GM12878 (cell line): ENCODE data around the gene HAGHL.

Source experiments
- BHLHE40 ChIP-seq, 2 experiments: fragments of 450-650 bp in 1 of 2; IDR thresholded peaks; 2 replicates each; pipeline ENCODE4 v1.6.1; 2011 to 2017; ENCODE audit warnings: low read depth in 2 of 2, borderline replicate concordance in 1 of 2, improper control_type of control experiment in 1 of 2, low read length in 1 of 2, mild to moderate bottlenecking in 1 of 2
- EP300 ChIP-seq, 2 experiments: fragments of 150-350 bp in 1 of 2; IDR thresholded peaks; 2 replicates each; pipeline ENCODE4 v1.6.1; 2011 to 2012; ENCODE audit warnings: low read depth in 2 of 2, low read length in 2 of 2, borderline replicate concordance in 1 of 2, improper control_type of control experiment in 1 of 2, inconsistent platforms in 1 of 2; ENCODE audit not compliant: control insufficient read depth in 1 of 2
- FOS ChIP-seq: IDR thresholded peaks from 3 replicates; pipeline ENCODE4 v1.6.1; 2011; ENCODE audit warnings: borderline replicate concordance; ENCODE audit not compliant: insufficient read length; ENCODE audit errors: extremely low read depth
- NRF1 ChIP-seq: conservative IDR thresholded peaks from 2 replicates; pipeline ENCODE4 v1.6.1; 2011; ENCODE audit warnings: mild to moderate bottlenecking, low read depth, low read length, improper control_type of control experiment
- SMC3 ChIP-seq: IDR thresholded peaks from 2 replicates; pipeline ENCODE4 v1.6.1; 2011; ENCODE audit warnings: low read length, improper control_type of control experiment, borderline replicate concordance
- ZBTB33 ChIP-seq: fragments of 450-650 bp; IDR thresholded peaks from 2 replicates; pipeline ENCODE4 v1.6.1; 2017; ENCODE audit warnings: mild to moderate bottlenecking
- TF ChIP-seq, protein P1 (sequence below), 3 experiments: IDR thresholded peaks in 2 of 3; conservative IDR thresholded peaks in 1 of 3; 2 replicates each; pipeline ENCODE4 v1.5.1; 2011; ENCODE audit warnings: low read depth in 3 of 3, low read length in 3 of 3, mild to moderate bottlenecking in 3 of 3, control low read depth in 2 of 3, moderate library complexity in 2 of 3, inconsistent platforms in 1 of 3, mixed read lengths in 1 of 3; ENCODE audit not compliant: control insufficient read depth in 2 of 3, insufficient read depth in 1 of 3; ENCODE audit errors: extremely low read depth in 1 of 3

- TF ChIP-seq FOS (no peak), EP300 (IDR thresholded peaks at IDR 0.05; ENCODE audit: borderline replicate concordance in 1 of 2, control insufficient read depth in 1 of 2, low read depth in 2 of 2, low read length in 2 of 2) (no peak), ZBTB33 (0 out of 2 replicates have a peak, but pooled peaks have one; percentile 52), SMC3 (no peak; the same call in 1 of the 2 replicates), NRF1 (no peak), BHLHE40 (IDR thresholded peaks at IDR 0.05; ENCODE audit: borderline replicate concordance in 1 of 2, low read depth in 2 of 2, low read length in 1 of 2) (no peak)
- TF ChIP-seq, protein P1, sequence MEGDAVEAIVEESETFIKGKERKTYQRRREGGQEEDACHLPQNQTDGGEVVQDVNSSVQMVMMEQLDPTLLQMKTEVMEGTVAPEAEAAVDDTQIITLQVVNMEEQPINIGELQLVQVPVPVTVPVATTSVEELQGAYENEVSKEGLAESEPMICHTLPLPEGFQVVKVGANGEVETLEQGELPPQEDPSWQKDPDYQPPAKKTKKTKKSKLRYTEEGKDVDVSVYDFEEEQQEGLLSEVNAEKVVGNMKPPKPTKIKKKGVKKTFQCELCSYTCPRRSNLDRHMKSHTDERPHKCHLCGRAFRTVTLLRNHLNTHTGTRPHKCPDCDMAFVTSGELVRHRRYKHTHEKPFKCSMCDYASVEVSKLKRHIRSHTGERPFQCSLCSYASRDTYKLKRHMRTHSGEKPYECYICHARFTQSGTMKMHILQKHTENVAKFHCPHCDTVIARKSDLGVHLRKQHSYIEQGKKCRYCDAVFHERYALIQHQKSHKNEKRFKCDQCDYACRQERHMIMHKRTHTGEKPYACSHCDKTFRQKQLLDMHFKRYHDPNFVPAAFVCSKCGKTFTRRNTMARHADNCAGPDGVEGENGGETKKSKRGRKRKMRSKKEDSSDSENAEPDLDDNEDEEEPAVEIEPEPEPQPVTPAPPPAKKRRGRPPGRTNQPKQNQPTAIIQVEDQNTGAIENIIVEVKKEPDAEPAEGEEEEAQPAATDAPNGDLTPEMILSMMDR (IDR thresholded peaks at IDR 0.05 in 2 of 3, conservative IDR thresholded peaks at IDR 0.05 in 1 of 3; ENCODE audit: control insufficient read depth in 2 of 3, extremely low read depth in 1 of 3, insufficient read depth in 1 of 3, low read depth in 3 of 3, low read length in 3 of 3), result peak; percentile 26 to 63 (median 30); a peak in 4 of 6 replicates
Observed at GRCh38 chr16:733382-734207, 6.7 kb downstream of the HAGHL start.
